IMR-90 (cell line): ENCODE measurements around the gene GPX3. TPM values are rescaled to one million over a fixed set of nuclear protein-coding genes. Genes with fewer than 3 reads are reported as not detected.

Experiments
- ATAC-seq: fragments of 200-7000 bp; cut with Tn5 transposase; 2 replicates; pipeline ENCODE4 v1.9.1; 2020; ENCODE audit warnings: low read depth, mild to moderate bottlenecking, moderate library complexity
- BruUV-seq: library from RNA; stranded (reverse); fragments of 400-500 nt; replicated peaks from 2 replicates; lab custom pipeline; 2021; lab: Mats Ljungman, UMichigan
- CTCF ChIA-PET: fragments of 300-600 bp; formaldehyde crosslinking; extraction: SDS; loops from one replicate; lab custom pipeline; 2021; ENCODE audit warnings: antibody characterized with exemption; lab: Yijun Ruan, JAX
- POLR2A ChIA-PET: fragments of 300-600 bp; sonication (Branson Sonifier 250); formaldehyde crosslinking; loops from one replicate; lab custom pipeline; 2022; ENCODE audit warnings: antibody characterized with exemption; ENCODE audit not compliant: unreplicated experiment; lab: Charles Lee
- DNase-seq: peaks from one replicate; pipeline ENCODE4 v3.0.0; 2013
- H2AFZ ChIP-seq: replicated peaks from 2 replicates; pipeline ENCODE3; 2013; ENCODE audit warnings: low read length, mild to moderate bottlenecking; ENCODE audit not compliant: poor library complexity
- H2AK5ac ChIP-seq: 2 replicates; pipeline ENCODE4 v1.6.1; 2013; ENCODE audit warnings: low read depth, low read length, inconsistent platforms
- H2AK9ac ChIP-seq: replicated peaks from 2 replicates; pipeline ENCODE3; 2013; ENCODE audit warnings: mild to moderate bottlenecking, low read depth, low read length, moderate library complexity; ENCODE audit not compliant: poor library complexity
- H2BK120ac ChIP-seq: 2 replicates; pipeline ENCODE4 v1.6.1; 2013; ENCODE audit warnings: low read depth, low read length, inconsistent platforms
- H2BK15ac ChIP-seq: 3 replicates; pipeline ENCODE4 v1.6.1; 2013; ENCODE audit warnings: low read depth, low read length, inconsistent platforms
- H2BK20ac ChIP-seq: 2 replicates; pipeline ENCODE4 v1.6.1; 2013; ENCODE audit warnings: low read depth, mild to moderate bottlenecking, inconsistent platforms, low read length, moderate library complexity
- H2BK5ac ChIP-seq: 2 replicates; pipeline ENCODE4 v1.6.1; 2013; ENCODE audit warnings: mild to moderate bottlenecking, low read depth, low read length, inconsistent platforms; ENCODE audit not compliant: poor library complexity, severe bottlenecking
- H3K14ac ChIP-seq: replicated peaks from 2 replicates; pipeline ENCODE4 v1.6.1; 2013; ENCODE audit warnings: low read depth, low read length, inconsistent platforms
- H3K18ac ChIP-seq: 2 replicates; pipeline ENCODE4 v1.6.1; 2013; ENCODE audit warnings: low read depth, low read length, control low read depth
- H3K23ac ChIP-seq: 2 replicates; pipeline ENCODE4 v1.6.1; 2013; ENCODE audit warnings: low read depth, low read length, inconsistent platforms
- H3K27ac ChIP-seq: 2 replicates; pipeline ENCODE4 v1.5.1; 2013; ENCODE audit warnings: mild to moderate bottlenecking, control low read depth, low read length; ENCODE audit not compliant: insufficient read depth
- H3K27me3 ChIP-seq: 2 replicates; pipeline ENCODE4 v1.6.1; 2013; ENCODE audit warnings: low read length; ENCODE audit not compliant: control insufficient read depth, insufficient read depth
- H3K36me3 ChIP-seq: 2 replicates; pipeline ENCODE4 v1.6.1; 2013; ENCODE audit warnings: low read length, mixed read lengths; ENCODE audit not compliant: control insufficient read depth, insufficient read depth
- H3K4ac ChIP-seq: 2 replicates; pipeline ENCODE4 v1.6.1; 2013; ENCODE audit warnings: low read depth, low read length, inconsistent platforms
- H3K4me1 ChIP-seq: 2 replicates; pipeline ENCODE4 v1.6.1; 2013; ENCODE audit warnings: low read length, mixed read lengths; ENCODE audit not compliant: control insufficient read depth, insufficient read depth
- H3K4me2 ChIP-seq: 2 replicates; pipeline ENCODE4 v1.6.1; 2013; ENCODE audit warnings: low read depth, mild to moderate bottlenecking, control low read depth, low read length, moderate library complexity
- H3K4me3 ChIP-seq: 2 replicates; pipeline ENCODE4 v1.5.1; 2013; ENCODE audit warnings: low read depth, mild to moderate bottlenecking, control low read depth, low read length, moderate library complexity; ENCODE audit not compliant: insufficient read depth
- H3K56ac ChIP-seq: 2 replicates; pipeline ENCODE4 v1.6.1; 2013; ENCODE audit warnings: low read length, inconsistent platforms; ENCODE audit not compliant: insufficient read depth; ENCODE audit errors: extremely low read depth
- H3K79me1 ChIP-seq, 2 experiments: 2 replicates each; pipeline ENCODE4 v1.6.1; 2013; ENCODE audit warnings: low read length in 2 of 2, inconsistent platforms in 1 of 2, low read depth in 1 of 2
- H3K9ac ChIP-seq: 2 replicates; pipeline ENCODE4 v1.6.1; 2013; ENCODE audit warnings: low read depth, low read length, control low read depth
- H3K9me1 ChIP-seq: 2 replicates; pipeline ENCODE4 v1.6.1; 2013; ENCODE audit warnings: low read length, inconsistent platforms; ENCODE audit not compliant: insufficient read depth
- H3K9me3 ChIP-seq: 2 replicates; pipeline ENCODE4 v1.6.1; 2013; ENCODE audit warnings: low read length; ENCODE audit not compliant: control insufficient read depth, insufficient read depth
- H4K20me1 ChIP-seq: 2 replicates; pipeline ENCODE4 v1.6.1; 2013; ENCODE audit warnings: low read length, inconsistent platforms; ENCODE audit not compliant: insufficient read depth
- H4K5ac ChIP-seq: 2 replicates; pipeline ENCODE4 v1.6.1; 2013; ENCODE audit warnings: mild to moderate bottlenecking, low read depth, low read length, control low read depth
- H4K8ac ChIP-seq, 2 experiments: 2 replicates each; pipeline ENCODE4 v1.6.1; 2013; ENCODE audit warnings: low read depth in 2 of 2, low read length in 2 of 2, control low read depth in 1 of 2, inconsistent platforms in 1 of 2
- H4K91ac ChIP-seq: 2 replicates; pipeline ENCODE4 v1.6.1; 2013; ENCODE audit warnings: low read depth, low read length, inconsistent platforms; ENCODE audit not compliant: insufficient read depth
- CEBPB ChIP-seq: IDR thresholded peaks from 2 replicates; pipeline ENCODE4 v1.6.1; 2012; ENCODE audit warnings: low read depth, low read length, improper control_type of control experiment
- MXI1 ChIP-seq: IDR thresholded peaks from 2 replicates; pipeline ENCODE4 v1.6.1; 2012; ENCODE audit warnings: low read depth, mild to moderate bottlenecking, low read length, moderate library complexity, borderline replicate concordance
- WGBS, 2 experiments: methylation state at CpG; one replicate each; pipeline versions ENCODE4 v1.1.5 to v1.1.7; 2013; ENCODE audit warnings: missing lambda C conversion rate in 2 of 2; ENCODE audit not compliant: insufficient read length in 1 of 2; ENCODE audit errors: extremely low coverage in 2 of 2; 5-methylcytosine and 5-hydroxymethylcytosine counted together
- dilution Hi-C: fragments of 300-500 bp; cut with HindIII; formaldehyde crosslinking; loops from one replicate; pipeline ENCODE4 v1.14.3; 2018; ENCODE audit warnings: low sequenced_read_pairs; ENCODE audit not compliant: unreplicated experiment
- in situ Hi-C: fragments of 300-500 bp; cut with MboI; formaldehyde crosslinking; loops from 3 replicates; pipeline ENCODE4 v1.14.3; 2019; ENCODE audit warnings: low sequenced_read_pairs, inconsistent platforms, mixed read lengths
- intact Hi-C: fragments of 100-400 bp; cut with micrococcal nuclease; formaldehyde crosslinking; loops from 2 replicates; pipeline ENCODE4 v1.10.0; 2022
- polyA plus RNA-seq, 3 experiments: library from polyadenylated mRNA; depleted of rRNA; stranded (reverse); fragments of >200 nt; gene quantifications; 2 replicates each; pipeline ENCODE4 v1.2.3, GENCODE V29; 2012; ENCODE audit warnings: low replicate concordance in 1 of 3
- total RNA-seq: library from RNA; depleted of rRNA; stranded (reverse); fragments of >200 nt; gene quantifications from 2 replicates; pipeline ENCODE4 v1.2.3, GENCODE V29; 2012

GPX3 gene
- total and polyA plus RNA-seq, 2 of the 4 experiments (the other 2 are of a cell fraction): 0.36 to 1.0 TPM

GRCh38 chr5:151021746-151022145 is 1.4 kb downstream of the GPX3 start:
- CTCF ChIA-PET: interaction anchor here (1.8 kb wide), 1 partner anchor 26 kb away, joined by 5 read pairs; no protein-coding TSS in a partner anchor
- no peaks in the 10 kb centered on the region for H3K4me1 ChIP-seq
- H3K9ac ChIP-seq: no peak overlapping the region
- intact Hi-C loops: no loop called here
- H3K4me2 ChIP-seq: no peak overlapping the region
- no peak overlapping the region for H3K18ac ChIP-seq
- no peaks in the 10 kb centered on the region; the same call in 1 of the 2 replicates for H3K27me3 ChIP-seq
- H2AK9ac ChIP-seq: no peak overlapping the region
- H3K36me3 ChIP-seq: 0 out of 2 replicates have a peak, but pooled peaks cover 3% of the 10 kb centered on the region
- H4K5ac ChIP-seq: no peak overlapping the region
- no peak overlapping the region for H2BK15ac ChIP-seq
- H4K8ac ChIP-seq: no peak overlapping the region
- no peak overlapping the region for H3K23ac ChIP-seq
- H2AFZ ChIP-seq: no peak overlapping the region
- H3K14ac ChIP-seq: no peak overlapping the region
- H2BK120ac ChIP-seq: no peak overlapping the region
- H3K4ac ChIP-seq: no peak overlapping the region
- dilution Hi-C loops: no loop called here
- H3K27ac ChIP-seq: no peak overlapping the region
- no peak overlapping the region for H4K91ac ChIP-seq
- H3K56ac ChIP-seq: no peak overlapping the region
- POLR2A ChIA-PET: no interaction called here
- no peaks in the 10 kb centered on the region for H4K20me1 ChIP-seq
- no peak for TF ChIP-seq CEBPB
- TF ChIP-seq MXI1: no peak
- H2BK20ac ChIP-seq: no peak overlapping the region
- H3K9me3 ChIP-seq: no peaks in the 10 kb centered on the region
- no peak for DNase-seq
- BruUV-seq: no TSS peak
- 100% methylated on average over 2 of the region's 6 CpGs; no CpG with 5 or more reads in 1 of the 2 experiments for WGBS, 2 experiments
- no peak for ATAC-seq
- H3K4me3 ChIP-seq: no peak overlapping the region
- no peaks in the 10 kb centered on the region for H3K79me1 ChIP-seq
- in situ Hi-C loops: no loop called here
- no peak overlapping the region for H2AK5ac ChIP-seq
- H3K9me1 ChIP-seq: peaks cover 3% of the 10 kb centered on the region; the same call in 1 of the 2 replicates
- no peak overlapping the region for H2BK5ac ChIP-seq
